ENCODE measurements around the gene KIAA1549. TPM values are rescaled to one million over a fixed set of nuclear protein-coding genes. Genes with fewer than 3 reads are reported as not detected.

Gene KIAA1549
- total RNA-seq, 1 donor from 2014 or later = 12.2 TPM

DNA sequence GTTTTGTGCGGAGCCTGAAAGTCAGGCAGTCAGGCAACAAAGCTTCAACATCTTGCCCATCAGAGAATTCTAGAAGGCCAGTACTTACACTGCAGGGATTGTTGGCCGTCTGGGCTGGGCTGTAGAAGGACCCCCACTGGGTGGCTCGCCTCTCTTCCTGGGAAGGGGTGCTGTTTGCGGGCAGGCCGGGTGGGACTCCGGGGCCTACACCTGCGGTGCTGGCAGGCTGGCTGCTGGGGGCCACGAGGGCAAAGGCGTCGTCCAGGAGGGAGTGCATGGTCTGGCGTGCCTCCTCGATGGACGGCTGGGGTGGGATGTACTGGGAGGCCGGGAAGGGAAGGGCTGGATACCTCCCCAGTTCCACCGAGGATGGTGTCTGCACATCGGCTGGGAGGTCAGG lies 120.1 kb downstream of the KIAA1549 start:
- TF ChIP-seq, protein P1, sequence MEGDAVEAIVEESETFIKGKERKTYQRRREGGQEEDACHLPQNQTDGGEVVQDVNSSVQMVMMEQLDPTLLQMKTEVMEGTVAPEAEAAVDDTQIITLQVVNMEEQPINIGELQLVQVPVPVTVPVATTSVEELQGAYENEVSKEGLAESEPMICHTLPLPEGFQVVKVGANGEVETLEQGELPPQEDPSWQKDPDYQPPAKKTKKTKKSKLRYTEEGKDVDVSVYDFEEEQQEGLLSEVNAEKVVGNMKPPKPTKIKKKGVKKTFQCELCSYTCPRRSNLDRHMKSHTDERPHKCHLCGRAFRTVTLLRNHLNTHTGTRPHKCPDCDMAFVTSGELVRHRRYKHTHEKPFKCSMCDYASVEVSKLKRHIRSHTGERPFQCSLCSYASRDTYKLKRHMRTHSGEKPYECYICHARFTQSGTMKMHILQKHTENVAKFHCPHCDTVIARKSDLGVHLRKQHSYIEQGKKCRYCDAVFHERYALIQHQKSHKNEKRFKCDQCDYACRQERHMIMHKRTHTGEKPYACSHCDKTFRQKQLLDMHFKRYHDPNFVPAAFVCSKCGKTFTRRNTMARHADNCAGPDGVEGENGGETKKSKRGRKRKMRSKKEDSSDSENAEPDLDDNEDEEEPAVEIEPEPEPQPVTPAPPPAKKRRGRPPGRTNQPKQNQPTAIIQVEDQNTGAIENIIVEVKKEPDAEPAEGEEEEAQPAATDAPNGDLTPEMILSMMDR (IDR thresholded peaks at IDR 0.05) = no peak
- peaks cover 45% of the 10 kb centered on the region for H3K36me3 Mint-ChIP-seq (ENCODE audit: unreplicated experiment)
- no peak overlapping the region for H3K27ac Mint-ChIP-seq (ENCODE audit: unreplicated experiment)
- no peak overlapping the region for H3K4me3 Mint-ChIP-seq (ENCODE audit: unreplicated experiment)
- no peak for DNase-seq (ENCODE audit: extremely low spot score, unreplicated experiment)
- H3K27me3 Mint-ChIP-seq (ENCODE audit: unreplicated experiment) = no peaks in the 10 kb centered on the region
- peaks cover 5% of the 10 kb centered on the region for H3K4me1 Mint-ChIP-seq (ENCODE audit: unreplicated experiment)
- H3K9me3 Mint-ChIP-seq (ENCODE audit: unreplicated experiment) = peaks cover 16% of the 10 kb centered on the region

DNA sequence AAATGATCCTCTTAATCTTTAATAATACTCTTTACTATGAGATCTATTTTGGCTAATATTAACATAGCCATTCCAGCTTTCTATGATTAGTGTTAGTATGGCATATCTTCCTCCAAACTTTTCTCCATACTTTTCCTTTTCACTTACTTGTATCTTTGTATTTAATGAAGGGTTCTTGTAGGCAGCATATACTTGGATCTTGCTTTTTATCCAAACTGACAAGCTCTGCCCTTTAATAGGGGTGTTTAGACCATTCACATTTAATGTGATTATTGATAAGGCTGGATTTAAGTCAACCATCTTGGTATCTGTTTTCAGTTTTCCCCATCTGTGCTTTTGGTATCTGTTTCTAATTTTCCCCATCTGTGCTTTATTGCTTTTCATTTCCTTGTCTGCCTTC lies 123.5 kb downstream of the KIAA1549 start:
- Mint-ChIP-seq H3K4me3 (ENCODE audit: unreplicated experiment) (no peak overlapping the region), H3K36me3 (ENCODE audit: unreplicated experiment) (peaks cover 44% of the 10 kb centered on the region), H3K27me3 (ENCODE audit: unreplicated experiment) (no peaks in the 10 kb centered on the region), H3K4me1 (ENCODE audit: unreplicated experiment) (no peaks in the 10 kb centered on the region), H3K27ac (ENCODE audit: unreplicated experiment) (no peak overlapping the region), H3K9me3 (ENCODE audit: unreplicated experiment) (peaks cover 16% of the 10 kb centered on the region)
- TF ChIP-seq, protein P1 (IDR thresholded peaks at IDR 0.05) = no peak
- DNase-seq (ENCODE audit: extremely low spot score, unreplicated experiment) = no peak

DNA sequence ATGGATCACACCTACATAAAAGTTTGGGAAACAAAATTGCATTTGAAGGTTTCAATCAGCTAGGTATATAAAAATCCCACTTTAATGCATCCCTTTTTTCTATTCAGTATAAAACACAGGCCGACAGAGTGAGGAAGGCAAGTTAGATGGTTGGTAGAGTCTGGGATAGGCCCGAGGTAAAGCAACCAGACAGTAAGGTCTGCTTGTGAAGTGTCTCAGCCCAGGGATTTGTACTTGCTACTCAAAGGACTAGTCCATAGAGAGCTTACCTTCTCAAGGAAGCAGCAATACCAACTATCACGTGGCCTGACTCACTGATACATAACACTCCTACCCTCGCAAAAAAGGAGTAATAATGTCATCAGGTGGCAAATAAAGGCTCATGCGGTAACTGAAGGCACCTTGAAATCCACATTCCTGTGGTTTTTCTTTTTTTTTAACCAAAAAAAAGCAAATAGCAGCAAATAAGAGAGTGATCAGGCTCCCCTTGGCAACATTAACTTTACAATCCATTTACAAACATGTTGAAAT lies 127.0 kb downstream of the KIAA1549 start:
- TF ChIP-seq, protein P1 (IDR thresholded peaks at IDR 0.05) = no peak
- Mint-ChIP-seq H3K27ac (ENCODE audit: unreplicated experiment) (no peak overlapping the region), H3K27me3 (ENCODE audit: unreplicated experiment) (no peaks in the 10 kb centered on the region), H3K4me1 (ENCODE audit: unreplicated experiment) (peaks cover 1% of the 10 kb centered on the region), H3K36me3 (ENCODE audit: unreplicated experiment) (peaks cover 37% of the 10 kb centered on the region), H3K9me3 (ENCODE audit: unreplicated experiment) (peaks cover 16% of the 10 kb centered on the region), H3K4me3 (ENCODE audit: unreplicated experiment) (no peak overlapping the region)
- DNase-seq (ENCODE audit: extremely low spot score, unreplicated experiment) = no peak

DNA sequence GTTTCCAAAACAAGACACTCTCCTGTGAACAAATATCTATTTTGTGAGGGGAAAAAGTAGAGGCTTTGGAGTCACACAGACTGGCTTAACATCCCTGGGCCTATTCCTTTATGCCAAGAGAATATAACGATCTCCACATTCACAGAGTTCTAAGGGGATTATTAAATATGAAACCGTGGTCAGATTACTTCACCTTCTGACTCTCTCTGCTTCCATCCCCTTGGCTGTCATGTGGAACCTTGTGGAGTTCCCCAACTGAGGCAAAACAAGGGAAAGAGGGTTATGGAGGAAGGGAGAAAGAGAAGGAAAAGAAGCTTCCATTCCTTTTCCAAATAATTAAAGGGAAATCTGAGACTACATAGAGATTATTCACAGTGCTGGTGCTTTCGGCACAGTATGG lies 127.7 kb downstream of the KIAA1549 start:
- no peak for DNase-seq (ENCODE audit: extremely low spot score, unreplicated experiment)
- TF ChIP-seq, protein P1 (IDR thresholded peaks at IDR 0.05) = no peak
- Mint-ChIP-seq H3K9me3 (ENCODE audit: unreplicated experiment) (peaks cover 16% of the 10 kb centered on the region), H3K36me3 (ENCODE audit: unreplicated experiment) (peaks cover 33% of the 10 kb centered on the region), H3K27ac (ENCODE audit: unreplicated experiment) (no peak overlapping the region), H3K27me3 (ENCODE audit: unreplicated experiment) (no peaks in the 10 kb centered on the region), H3K4me3 (ENCODE audit: unreplicated experiment) (no peak overlapping the region), H3K4me1 (ENCODE audit: unreplicated experiment) (peaks cover 7% of the 10 kb centered on the region)

DNA sequence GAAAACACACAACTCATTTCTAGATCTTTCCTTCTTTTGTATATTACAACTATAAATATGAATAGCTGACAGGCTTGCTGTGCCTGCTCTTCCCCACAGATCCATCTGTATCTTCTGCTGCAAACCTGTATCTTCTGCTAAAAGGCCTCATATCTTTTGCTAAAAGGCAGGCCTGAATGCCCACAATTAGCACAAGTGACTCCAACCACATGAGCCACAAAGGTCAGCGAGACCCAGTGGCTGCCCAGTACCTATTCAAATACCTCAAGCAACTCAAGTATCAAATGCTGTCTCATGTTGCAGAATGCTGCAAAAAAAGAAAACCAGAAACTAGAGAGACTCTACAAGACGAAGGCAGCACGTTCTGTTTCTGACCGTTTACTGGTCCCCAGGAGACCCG lies 128.7 kb downstream of the KIAA1549 start:
- H3K27ac Mint-ChIP-seq (ENCODE audit: unreplicated experiment) = no peak overlapping the region
- H3K36me3 Mint-ChIP-seq (ENCODE audit: unreplicated experiment) = peaks cover 26% of the 10 kb centered on the region

More for the DNA sequence above, 128.7 kb downstream of the KIAA1549 start:
- DNase-seq (ENCODE audit: extremely low spot score, unreplicated experiment) = no peak
- TF ChIP-seq, protein P1 (IDR thresholded peaks at IDR 0.05) = no peak
- Mint-ChIP-seq H3K9me3 (ENCODE audit: unreplicated experiment) (peaks cover 9% of the 10 kb centered on the region), H3K27me3 (ENCODE audit: unreplicated experiment) (no peaks in the 10 kb centered on the region), H3K4me3 (ENCODE audit: unreplicated experiment) (no peak overlapping the region), H3K4me1 (ENCODE audit: unreplicated experiment) (peaks cover 17% of the 10 kb centered on the region)
